ENCODE measurements around the gene CROCC2.

Gene CROCC2

GRCh38 chr2:240887631-240888030 is 18.5 kb upstream of the CROCC2 start:
- Histone ChIP-seq H3K36me3 (ENCODE audit: control insufficient read depth, insufficient read depth, low read length) (no peaks in the 10 kb centered on the region), H3K4me3 (ENCODE audit: low read depth, low read length) (no peak overlapping the region), H3K27ac (ENCODE audit: low read depth, low read length) (no peak overlapping the region), H3K27me3 (ENCODE audit: control insufficient read depth, insufficient read depth, low read length) (no peaks in the 10 kb centered on the region; the same call in 1 of the 2 replicates), H3K4me1 (ENCODE audit: control insufficient read depth, insufficient read depth, low read length) (no peaks in the 10 kb centered on the region; the same call in 1 of the 2 replicates), H3K9ac (ENCODE audit: low read length) (no peak overlapping the region), H3K9me3 (ENCODE audit: control insufficient read depth, insufficient read depth, low read depth, low read length) (no peaks in the 10 kb centered on the region)

- H3K27ac ChIP-seq (ENCODE audit: low read depth, low read length), result no peak overlapping the region
- H3K9me3 ChIP-seq (ENCODE audit: control insufficient read depth, insufficient read depth, low read depth, low read length), result no peaks in the 10 kb centered on the region
- no peaks in the 10 kb centered on the region; the same call in 1 of the 2 replicates for H3K27me3 ChIP-seq (ENCODE audit: control insufficient read depth, insufficient read depth, low read length)
- H3K4me1 ChIP-seq (ENCODE audit: control insufficient read depth, insufficient read depth, low read length), result peaks cover 2% of the 10 kb centered on the region
- H3K4me3 ChIP-seq (ENCODE audit: low read depth, low read length), result no peak overlapping the region
- H3K9ac ChIP-seq (ENCODE audit: low read length), result no peak overlapping the region
- H3K36me3 ChIP-seq (ENCODE audit: control insufficient read depth, insufficient read depth, low read length), result no peaks in the 10 kb centered on the region
Measured at GRCh38 chr2:240888130-240888889, 17.8 kb upstream of the CROCC2 start.

- Histone ChIP-seq H3K4me3 (ENCODE audit: low read depth, low read length) (no peak overlapping the region), H3K27me3 (ENCODE audit: control insufficient read depth, insufficient read depth, low read length) (no peaks in the 10 kb centered on the region; the same call in 1 of the 2 replicates), H3K9ac (ENCODE audit: low read length) (no peak overlapping the region), H3K9me3 (ENCODE audit: control insufficient read depth, insufficient read depth, low read depth, low read length) (no peaks in the 10 kb centered on the region), H3K4me1 (ENCODE audit: control insufficient read depth, insufficient read depth, low read length) (peaks cover 9% of the 10 kb centered on the region), H3K36me3 (ENCODE audit: control insufficient read depth, insufficient read depth, low read length) (no peaks in the 10 kb centered on the region), H3K27ac (ENCODE audit: low read depth, low read length) (no peak overlapping the region)
Measured at GRCh38 chr2:240888890-240889573, 17.1 kb upstream of the CROCC2 start.

- Histone ChIP-seq H3K27me3 (ENCODE audit: control insufficient read depth, insufficient read depth, low read length) (no peaks in the 10 kb centered on the region; the same call in 1 of the 2 replicates), H3K9ac (ENCODE audit: low read length) (no peak overlapping the region), H3K4me1 (ENCODE audit: control insufficient read depth, insufficient read depth, low read length) (peaks cover 12% of the 10 kb centered on the region), H3K9me3 (ENCODE audit: control insufficient read depth, insufficient read depth, low read depth, low read length) (no peaks in the 10 kb centered on the region), H3K4me3 (ENCODE audit: low read depth, low read length) (no peak overlapping the region), H3K36me3 (ENCODE audit: control insufficient read depth, insufficient read depth, low read length) (no peaks in the 10 kb centered on the region), H3K27ac (ENCODE audit: low read depth, low read length) (no peak overlapping the region)
Measured at GRCh38 chr2:240889601-240890560, 16.3 kb upstream of the CROCC2 start.

- no peaks in the 10 kb centered on the region for H3K9me3 ChIP-seq (ENCODE audit: control insufficient read depth, insufficient read depth, low read depth, low read length)
- no peaks in the 10 kb centered on the region; the same call in 1 of the 2 replicates for H3K27me3 ChIP-seq (ENCODE audit: control insufficient read depth, insufficient read depth, low read length)
- no peaks in the 10 kb centered on the region for H3K36me3 ChIP-seq (ENCODE audit: control insufficient read depth, insufficient read depth, low read length)
- peaks cover 12% of the 10 kb centered on the region for H3K4me1 ChIP-seq (ENCODE audit: control insufficient read depth, insufficient read depth, low read length)
- H3K4me3 ChIP-seq (ENCODE audit: low read depth, low read length), result no peak overlapping the region
- no peak overlapping the region for H3K27ac ChIP-seq (ENCODE audit: low read depth, low read length)
- no peak overlapping the region for H3K9ac ChIP-seq (ENCODE audit: low read length)
Measured at GRCh38 chr2:240890691-240891090, 15.4 kb upstream of the CROCC2 start.

- H3K4me1 ChIP-seq (ENCODE audit: control insufficient read depth, insufficient read depth, low read length), result peaks cover 12% of the 10 kb centered on the region
Measured at GRCh38 chr2:240891492-240892340, 14.4 kb upstream of the CROCC2 start.

GRCh38 chr2:240892356-240892755 is 13.8 kb upstream of the CROCC2 start:
- Histone ChIP-seq H3K4me1 (ENCODE audit: control insufficient read depth, insufficient read depth, low read length) (peaks cover 18% of the 10 kb centered on the region), H3K9me3 (ENCODE audit: control insufficient read depth, insufficient read depth, low read depth, low read length) (no peaks in the 10 kb centered on the region), H3K36me3 (ENCODE audit: control insufficient read depth, insufficient read depth, low read length) (no peaks in the 10 kb centered on the region), H3K27me3 (ENCODE audit: control insufficient read depth, insufficient read depth, low read length) (no peaks in the 10 kb centered on the region; the same call in 1 of the 2 replicates), H3K27ac (ENCODE audit: low read depth, low read length) (no peak overlapping the region), H3K4me3 (ENCODE audit: low read depth, low read length) (no peak overlapping the region), H3K9ac (ENCODE audit: low read length) (no peak overlapping the region)

More at GRCh38 chr2:240891492-240892340, 14.4 kb upstream of the CROCC2 start:
- no peak overlapping the region for H3K9ac ChIP-seq (ENCODE audit: low read length)
- no peaks in the 10 kb centered on the region; the same call in 1 of the 2 replicates for H3K27me3 ChIP-seq (ENCODE audit: control insufficient read depth, insufficient read depth, low read length)
- no peak overlapping the region for H3K4me3 ChIP-seq (ENCODE audit: low read depth, low read length)
- no peak overlapping the region for H3K27ac ChIP-seq (ENCODE audit: low read depth, low read length)
- H3K36me3 ChIP-seq (ENCODE audit: control insufficient read depth, insufficient read depth, low read length), result no peaks in the 10 kb centered on the region
- no peaks in the 10 kb centered on the region for H3K9me3 ChIP-seq (ENCODE audit: control insufficient read depth, insufficient read depth, low read depth, low read length)

GRCh38 chr2:240892925-240893324 is 13.2 kb upstream of the CROCC2 start:
- Histone ChIP-seq H3K27me3 (ENCODE audit: control insufficient read depth, insufficient read depth, low read length) (no peaks in the 10 kb centered on the region; the same call in 1 of the 2 replicates), H3K27ac (ENCODE audit: low read depth, low read length) (no peak overlapping the region), H3K4me1 (ENCODE audit: control insufficient read depth, insufficient read depth, low read length) (peaks cover 19% of the 10 kb centered on the region), H3K36me3 (ENCODE audit: control insufficient read depth, insufficient read depth, low read length) (no peaks in the 10 kb centered on the region), H3K4me3 (ENCODE audit: low read depth, low read length) (no peak overlapping the region), H3K9ac (ENCODE audit: low read length) (no peak overlapping the region), H3K9me3 (ENCODE audit: control insufficient read depth, insufficient read depth, low read depth, low read length) (no peaks in the 10 kb centered on the region)

GRCh38 chr2:240893363-240893844 is 12.7 kb upstream of the CROCC2 start:
- Histone ChIP-seq H3K36me3 (ENCODE audit: control insufficient read depth, insufficient read depth, low read length) (no peaks in the 10 kb centered on the region), H3K9me3 (ENCODE audit: control insufficient read depth, insufficient read depth, low read depth, low read length) (no peaks in the 10 kb centered on the region), H3K4me3 (ENCODE audit: low read depth, low read length) (peak overlapping the region; percentile 12; the same call in 1 of the 2 replicates), H3K9ac (ENCODE audit: low read length) (no peak overlapping the region), H3K27ac (ENCODE audit: low read depth, low read length) (no peak overlapping the region), H3K4me1 (ENCODE audit: control insufficient read depth, insufficient read depth, low read length) (peaks cover 19% of the 10 kb centered on the region), H3K27me3 (ENCODE audit: control insufficient read depth, insufficient read depth, low read length) (no peaks in the 10 kb centered on the region; the same call in 1 of the 2 replicates)

GRCh38 chr2:240894006-240894405 is 12.1 kb upstream of the CROCC2 start:
- no peak overlapping the region for H3K9ac ChIP-seq (ENCODE audit: low read length)
- no peak overlapping the region for H3K27ac ChIP-seq (ENCODE audit: low read depth, low read length)
- no peak overlapping the region for H3K4me3 ChIP-seq (ENCODE audit: low read depth, low read length)
- no peaks in the 10 kb centered on the region; the same call in 1 of the 2 replicates for H3K27me3 ChIP-seq (ENCODE audit: control insufficient read depth, insufficient read depth, low read length)
- H3K9me3 ChIP-seq (ENCODE audit: control insufficient read depth, insufficient read depth, low read depth, low read length), result no peaks in the 10 kb centered on the region
- H3K4me1 ChIP-seq (ENCODE audit: control insufficient read depth, insufficient read depth, low read length), result peaks cover 19% of the 10 kb centered on the region
- H3K36me3 ChIP-seq (ENCODE audit: control insufficient read depth, insufficient read depth, low read length), result no peaks in the 10 kb centered on the region
